Suprapubic skin (tissue), 4 donors: ENCODE data around the gene PARVB. TPM values are rescaled to one million over a fixed set of nuclear protein-coding genes. Genes with fewer than 3 reads are reported as not detected.

ENCODE experiments used
- DNase-seq, 2 donors: peaks; one replicate each; pipeline ENCODE4 v3.0.0-alpha.2; 2019; ENCODE audit warnings: low spot score in 2 of 2
- H3K27ac ChIP-seq: fragments of 200-600 bp; sonication (generic); one replicate; pipeline ENCODE4 v1.5.1; 2019
- H3K27me3 ChIP-seq: fragments of 200-600 bp; sonication (generic); one replicate; pipeline ENCODE4 v1.5.1; 2019
- H3K36me3 ChIP-seq: fragments of 200-600 bp; sonication (generic); one replicate; pipeline ENCODE4 v1.5.1; 2019
- H3K4me1 ChIP-seq: fragments of 200-600 bp; sonication (generic); one replicate; pipeline ENCODE4 v1.5.1; 2019
- H3K4me3 ChIP-seq: fragments of 200-600 bp; sonication (generic); one replicate; pipeline ENCODE4 v1.5.1; 2019; ENCODE audit warnings: mild to moderate bottlenecking
- H3K9me3 ChIP-seq: fragments of 200-600 bp; sonication (generic); one replicate; pipeline ENCODE4 v1.5.1; 2019
- EP300 ChIP-seq: sonication (generic); formaldehyde crosslinking; IDR thresholded peaks from one replicate; pipeline ENCODE4 v1.6.1; 2017; ENCODE audit warnings: antibody characterized with exemption
- POLR2A ChIP-seq, 2 donors: fragments of 450-650 bp; IDR thresholded peaks; one replicate each; pipeline ENCODE4 v1.6.1; 2017; ENCODE audit warnings: antibody characterized with exemption in 2 of 2, mild to moderate bottlenecking in 2 of 2, moderate library complexity in 2 of 2
- POLR2AphosphoS5 ChIP-seq, 3 donors: sonication (generic); formaldehyde crosslinking; IDR thresholded peaks; one replicate each; pipeline ENCODE4 v1.6.1; 2017; ENCODE audit warnings: antibody characterized with exemption in 3 of 3
- WGBS: methylation state at CpG from one replicate; pipeline ENCODE4 v1.1.5; 2018; 5-methylcytosine and 5-hydroxymethylcytosine counted together
- total RNA-seq, 4 donors: library from RNA; depleted of rRNA; stranded (reverse); fragments of >200 nt; gene quantifications; one replicate each; pipeline ENCODE4 v1.1.0, GENCODE V29; 2016
- TF ChIP-seq, protein P1 (sequence below), 2 donors: fragments of 200-600 bp in 1 of 2; fragments of 450-650 bp in 1 of 2; sonication (generic) in 1 of 2; IDR thresholded peaks; one replicate each; pipeline ENCODE4 v1.5.1; 2016 to 2019; ENCODE audit warnings: antibody characterized with exemption in 2 of 2, mild to moderate bottlenecking in 1 of 2, moderate library complexity in 1 of 2

Gene PARVB
- total RNA-seq, 4 donors from 2014 or later = 9.7 to 17.8 (median 13.3) TPM

DNA sequence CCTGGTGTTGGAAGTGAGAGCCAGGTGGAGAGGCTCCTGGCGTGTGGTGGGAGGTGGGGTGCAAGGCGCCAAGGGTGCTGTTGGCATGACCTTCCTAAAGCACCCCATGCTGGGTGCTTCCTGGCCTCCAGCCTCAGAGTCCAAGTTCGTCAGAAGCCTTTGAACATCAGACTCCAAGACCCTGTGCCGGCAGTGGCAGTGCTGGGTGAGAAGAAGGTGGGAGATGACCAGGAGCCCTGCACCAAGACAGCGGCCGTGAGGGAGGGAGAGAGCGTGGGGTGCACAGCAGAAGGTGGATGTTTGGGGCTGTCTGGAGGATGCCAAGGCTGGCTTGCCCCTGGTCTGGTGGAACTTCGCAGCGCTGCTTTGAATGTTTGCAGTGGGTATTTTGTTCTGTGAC, 29.7 kb upstream of the PARVB start:
- Histone ChIP-seq H3K27ac (no peak overlapping the region), H3K4me3 (no peak overlapping the region), H3K4me1 (peaks cover 4% of the 10 kb centered on the region), H3K36me3 (peaks cover 71% of the 10 kb centered on the region), H3K9me3 (no peaks in the 10 kb centered on the region), H3K27me3 (no peaks in the 10 kb centered on the region)
- DNase-seq = no peak
- whole genome bisulfite sequencing = 80% methylated on average over 9 of the region's 9 CpGs
- TF ChIP-seq POLR2AphosphoS5 (IDR thresholded peaks at IDR 0.05) = no peak
- TF ChIP-seq, protein P1, sequence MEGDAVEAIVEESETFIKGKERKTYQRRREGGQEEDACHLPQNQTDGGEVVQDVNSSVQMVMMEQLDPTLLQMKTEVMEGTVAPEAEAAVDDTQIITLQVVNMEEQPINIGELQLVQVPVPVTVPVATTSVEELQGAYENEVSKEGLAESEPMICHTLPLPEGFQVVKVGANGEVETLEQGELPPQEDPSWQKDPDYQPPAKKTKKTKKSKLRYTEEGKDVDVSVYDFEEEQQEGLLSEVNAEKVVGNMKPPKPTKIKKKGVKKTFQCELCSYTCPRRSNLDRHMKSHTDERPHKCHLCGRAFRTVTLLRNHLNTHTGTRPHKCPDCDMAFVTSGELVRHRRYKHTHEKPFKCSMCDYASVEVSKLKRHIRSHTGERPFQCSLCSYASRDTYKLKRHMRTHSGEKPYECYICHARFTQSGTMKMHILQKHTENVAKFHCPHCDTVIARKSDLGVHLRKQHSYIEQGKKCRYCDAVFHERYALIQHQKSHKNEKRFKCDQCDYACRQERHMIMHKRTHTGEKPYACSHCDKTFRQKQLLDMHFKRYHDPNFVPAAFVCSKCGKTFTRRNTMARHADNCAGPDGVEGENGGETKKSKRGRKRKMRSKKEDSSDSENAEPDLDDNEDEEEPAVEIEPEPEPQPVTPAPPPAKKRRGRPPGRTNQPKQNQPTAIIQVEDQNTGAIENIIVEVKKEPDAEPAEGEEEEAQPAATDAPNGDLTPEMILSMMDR (IDR thresholded peaks at IDR 0.05) = no peak
- TF ChIP-seq POLR2A (IDR thresholded peaks at IDR 0.05) = no peak
- TF ChIP-seq EP300 = no peak

DNA sequence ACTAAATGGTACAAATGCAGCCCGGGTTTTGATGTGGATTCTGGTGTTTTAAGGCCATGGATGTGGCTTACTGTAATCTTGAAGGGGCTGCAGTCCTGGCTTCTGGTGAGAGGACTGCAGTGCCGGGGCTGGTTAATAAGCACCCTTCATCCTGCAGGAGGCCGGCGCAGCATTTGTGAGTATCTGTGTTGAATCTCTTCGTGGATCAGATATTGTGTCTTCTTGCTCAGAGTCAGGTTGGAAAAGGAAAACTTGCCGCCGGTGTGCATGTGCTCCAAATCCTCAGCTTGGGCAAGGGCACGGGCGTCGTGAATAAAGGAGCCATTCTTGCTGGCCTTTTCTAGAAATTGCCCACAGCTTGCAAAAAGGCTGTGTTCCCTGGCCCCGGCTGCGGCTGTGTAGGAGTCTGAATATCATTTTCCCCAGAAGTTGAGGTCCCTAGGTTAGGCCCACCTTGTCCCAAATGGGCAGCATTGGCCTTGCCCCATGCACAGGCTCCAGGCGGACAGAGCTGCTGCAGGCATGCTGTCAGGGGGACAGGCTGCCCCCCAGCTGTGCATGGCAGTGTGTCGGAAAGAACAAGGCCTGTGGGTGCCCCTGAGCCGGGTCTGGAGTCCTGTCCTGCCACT, 28.9 kb upstream of the PARVB start:
- 99% methylated on average over 5 of the region's 15 CpGs for WGBS
- TF ChIP-seq POLR2A (IDR thresholded peaks at IDR 0.05) = no peak
- TF ChIP-seq, protein P1 (IDR thresholded peaks at IDR 0.05) = no peak
- no peaks in the 10 kb centered on the region for H3K9me3 ChIP-seq
- no peaks in the 10 kb centered on the region for H3K27me3 ChIP-seq
- peaks cover 63% of the 10 kb centered on the region for H3K36me3 ChIP-seq
- H3K4me3 ChIP-seq = no peak overlapping the region
- no peak for DNase-seq
- H3K4me1 ChIP-seq = peaks cover 4% of the 10 kb centered on the region
- no peak overlapping the region for H3K27ac ChIP-seq

DNA sequence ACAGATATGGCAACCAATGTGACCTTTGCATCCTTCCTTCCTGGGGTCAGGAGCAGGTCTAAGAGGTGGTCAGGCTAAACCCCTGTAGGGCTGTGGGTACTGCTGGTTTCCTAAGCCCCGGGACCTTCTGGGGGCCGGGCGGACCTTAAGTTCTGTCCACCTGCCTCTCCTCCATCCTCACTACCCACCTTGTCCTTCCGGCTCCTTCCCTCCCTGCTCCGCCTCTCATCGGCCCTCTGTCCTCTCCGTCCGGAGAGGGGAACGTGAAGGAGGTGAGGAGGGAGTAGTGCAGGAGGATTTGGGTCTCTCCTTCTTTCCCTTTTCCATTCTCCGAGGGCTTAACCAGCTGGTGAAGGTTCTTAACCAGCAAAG, 28.3 kb upstream of the PARVB start:
- Histone ChIP-seq H3K9me3 (no peaks in the 10 kb centered on the region), H3K27ac (no peak overlapping the region), H3K36me3 (peaks cover 57% of the 10 kb centered on the region), H3K27me3 (no peaks in the 10 kb centered on the region), H3K4me1 (peaks cover 4% of the 10 kb centered on the region), H3K4me3 (peak overlapping the region; percentile 2)
- 74% methylated on average over 10 of the region's 10 CpGs for WGBS
- no peak for DNase-seq
- TF ChIP-seq POLR2AphosphoS5 (IDR thresholded peaks at IDR 0.05) = no peak

DNA sequence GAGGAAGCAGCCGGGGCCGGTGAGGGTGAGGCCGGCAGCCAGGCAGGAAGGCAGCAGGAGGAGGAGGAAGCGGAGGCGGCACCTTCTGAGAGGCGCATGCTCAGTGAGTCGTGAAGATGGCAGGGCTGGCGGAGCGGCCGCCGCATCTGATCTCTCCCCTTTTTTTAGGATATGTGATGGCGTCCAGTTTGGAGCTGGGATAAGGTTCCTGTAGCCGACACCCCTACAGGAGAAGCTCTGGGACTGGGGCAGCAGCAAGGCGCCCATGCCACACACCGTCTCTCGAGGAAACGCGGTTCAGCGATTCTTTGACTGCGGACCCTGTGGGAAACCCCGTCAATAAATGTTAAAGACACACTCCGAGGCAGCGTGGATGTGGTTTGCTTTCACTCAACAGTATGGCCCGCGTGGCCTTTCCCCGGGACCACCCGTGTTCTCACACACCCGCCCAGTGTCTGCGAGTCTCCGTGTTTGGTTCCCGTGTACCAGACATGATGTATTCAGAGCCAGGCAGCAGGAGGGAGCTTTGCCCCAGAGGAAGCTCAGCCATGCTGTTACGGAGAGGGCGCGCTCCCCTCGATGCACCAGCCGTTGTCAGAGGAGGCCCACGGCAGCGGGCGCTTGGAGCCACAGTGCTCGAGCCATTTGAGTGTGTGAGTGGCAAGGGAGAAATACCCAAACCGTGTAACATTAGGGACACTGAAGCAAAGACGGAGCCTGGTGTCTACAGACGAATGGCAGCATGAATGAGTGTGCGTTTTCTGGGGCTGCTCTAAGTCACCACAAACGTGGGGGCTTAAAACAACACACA, 27.7 kb upstream of the PARVB start:
- Histone ChIP-seq H3K4me1 (peaks cover 4% of the 10 kb centered on the region), H3K36me3 (peaks cover 53% of the 10 kb centered on the region), H3K9me3 (no peaks in the 10 kb centered on the region), H3K4me3 (peak overlapping the region; percentile 2), H3K27me3 (no peaks in the 10 kb centered on the region), H3K27ac (no peak overlapping the region)
- WGBS = 83% methylated on average over 41 of the region's 45 CpGs
- DNase-seq = peak in 1 of 2 donors; percentile 81
- no peak for TF ChIP-seq POLR2A (IDR thresholded peaks at IDR 0.05)
- TF ChIP-seq POLR2AphosphoS5 (IDR thresholded peaks at IDR 0.05) = no peak
- TF ChIP-seq, protein P1 (IDR thresholded peaks at IDR 0.05) = no peak
- no peak for TF ChIP-seq EP300

DNA sequence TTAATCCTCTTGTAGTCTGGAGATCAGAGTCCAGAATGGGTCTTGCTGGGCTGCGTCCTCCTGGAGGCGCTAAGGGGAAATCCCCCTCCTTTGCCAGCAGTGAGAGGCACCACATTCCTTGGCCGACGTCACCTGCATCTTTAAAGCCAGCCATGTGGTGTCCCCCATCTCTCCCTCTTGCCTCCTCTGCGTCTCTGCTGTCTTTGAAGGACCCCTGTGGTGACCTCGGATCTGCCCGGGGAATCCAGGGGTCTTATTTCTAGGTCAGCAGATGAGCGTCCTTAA, 27.2 kb upstream of the PARVB start:
- TF ChIP-seq EP300 = no peak
- TF ChIP-seq POLR2AphosphoS5 (IDR thresholded peaks at IDR 0.05) = no peak
- no peak for TF ChIP-seq POLR2A (IDR thresholded peaks at IDR 0.05)
- TF ChIP-seq, protein P1 (IDR thresholded peaks at IDR 0.05) = no peak
- 88% methylated on average over 8 of the region's 8 CpGs for WGBS
- H3K27ac ChIP-seq = no peak overlapping the region
- peaks cover 4% of the 10 kb centered on the region for H3K4me1 ChIP-seq
- no peak overlapping the region for H3K4me3 ChIP-seq
- DNase-seq = no peak
- H3K27me3 ChIP-seq = no peaks in the 10 kb centered on the region
- peaks cover 47% of the 10 kb centered on the region for H3K36me3 ChIP-seq
- no peaks in the 10 kb centered on the region for H3K9me3 ChIP-seq
